IPS-18a (cell line): ENCODE data around the gene EPN1.

Experiments
- H3K27ac ChIP-seq: one replicate; pipeline ENCODE4 v1.5.1; 2013; ENCODE audit warnings: low read length
- H3K27me3 ChIP-seq: one replicate; pipeline ENCODE4 v1.6.1; 2013; ENCODE audit warnings: mild to moderate bottlenecking, low read length; ENCODE audit not compliant: control insufficient read depth, insufficient read depth
- H3K36me3 ChIP-seq: one replicate; pipeline ENCODE4 v1.6.1; 2013; ENCODE audit warnings: low read depth, low read length; ENCODE audit not compliant: control insufficient read depth
- H3K4me1 ChIP-seq: one replicate; pipeline ENCODE4 v1.6.1; 2013; ENCODE audit warnings: low read depth, low read length; ENCODE audit not compliant: control insufficient read depth
- H3K4me3 ChIP-seq: one replicate; pipeline ENCODE4 v1.5.1; 2013; ENCODE audit warnings: low read length
- H3K9ac ChIP-seq: one replicate; pipeline ENCODE4 v1.6.1; 2013; ENCODE audit warnings: mild to moderate bottlenecking, low read length, moderate library complexity
- H3K9me3 ChIP-seq: one replicate; pipeline ENCODE4 v1.6.1; 2013; ENCODE audit warnings: low read depth, low read length; ENCODE audit not compliant: control insufficient read depth

Gene EPN1

GRCh38 chr19:55641426-55642152 lies 33.4 kb upstream of the EPN1 start:
- no peaks in the 10 kb centered on the region for H3K27me3 ChIP-seq
- peaks cover 14% of the 10 kb centered on the region for H3K36me3 ChIP-seq
- H3K4me1 ChIP-seq, result peaks cover 7% of the 10 kb centered on the region
- peak overlapping the region; percentile 57 for H3K27ac ChIP-seq
- peak overlapping the region; percentile 88 for H3K4me3 ChIP-seq
- H3K9ac ChIP-seq, result peak overlapping the region; percentile 92
- H3K9me3 ChIP-seq, result no peaks in the 10 kb centered on the region

GRCh38 chr19:55642153-55643002 lies 32.6 kb upstream of the EPN1 start:
- no peaks in the 10 kb centered on the region for H3K9me3 ChIP-seq
- peaks cover 10% of the 10 kb centered on the region for H3K4me1 ChIP-seq
- no peaks in the 10 kb centered on the region for H3K27me3 ChIP-seq
- H3K4me3 ChIP-seq, result peak overlapping the region; percentile 88
- H3K9ac ChIP-seq, result peak overlapping the region; percentile 92
- H3K36me3 ChIP-seq, result peaks cover 14% of the 10 kb centered on the region
- no peak overlapping the region for H3K27ac ChIP-seq

GRCh38 chr19:55643003-55643886 lies 31.8 kb upstream of the EPN1 start, which contains the start of gene ZNF581:
Gene ZNF581 (plus strand): TSS chr19:55643649. CDS start chr19:55644572, 923 bp downstream.
- peak within 1 kb of the TSS; percentile 92 for H3K9ac ChIP-seq

GRCh38 chr19:55643887-55644176 lies 31.2 kb upstream of the EPN1 start:
- Histone ChIP-seq H3K4me1 (peaks cover 13% of the 10 kb centered on the region), H3K27ac (no peak overlapping the region)

More at GRCh38 chr19:55643003-55643886, 31.8 kb upstream of the EPN1 start, which contains the start of gene ZNF581:
- peaks cover 10% of the 10 kb centered on the region for H3K4me1 ChIP-seq
- H3K27ac ChIP-seq, result no peak within 1 kb of the TSS
- no peaks in the 10 kb centered on the region for H3K27me3 ChIP-seq
- peaks cover 14% of the 10 kb centered on the region for H3K36me3 ChIP-seq
- H3K9me3 ChIP-seq, result no peaks in the 10 kb centered on the region
- H3K4me3 ChIP-seq, result peak within 1 kb of the TSS; percentile 88

GRCh38 chr19:55644191-55644833 lies 30.7 kb upstream of the EPN1 start:
- Histone ChIP-seq H3K9me3 (no peaks in the 10 kb centered on the region), H3K27me3 (no peaks in the 10 kb centered on the region), H3K27ac (no peak overlapping the region), H3K36me3 (peaks cover 14% of the 10 kb centered on the region), H3K4me3 (peak overlapping the region; percentile 88), H3K4me1 (peaks cover 13% of the 10 kb centered on the region), H3K9ac (peak overlapping the region; percentile 92)

More at GRCh38 chr19:55643887-55644176, 31.2 kb upstream of the EPN1 start:
- Histone ChIP-seq H3K36me3 (peaks cover 14% of the 10 kb centered on the region), H3K9me3 (no peaks in the 10 kb centered on the region), H3K4me3 (peak overlapping the region; percentile 88), H3K27me3 (no peaks in the 10 kb centered on the region), H3K9ac (peak overlapping the region; percentile 92)

DNA sequence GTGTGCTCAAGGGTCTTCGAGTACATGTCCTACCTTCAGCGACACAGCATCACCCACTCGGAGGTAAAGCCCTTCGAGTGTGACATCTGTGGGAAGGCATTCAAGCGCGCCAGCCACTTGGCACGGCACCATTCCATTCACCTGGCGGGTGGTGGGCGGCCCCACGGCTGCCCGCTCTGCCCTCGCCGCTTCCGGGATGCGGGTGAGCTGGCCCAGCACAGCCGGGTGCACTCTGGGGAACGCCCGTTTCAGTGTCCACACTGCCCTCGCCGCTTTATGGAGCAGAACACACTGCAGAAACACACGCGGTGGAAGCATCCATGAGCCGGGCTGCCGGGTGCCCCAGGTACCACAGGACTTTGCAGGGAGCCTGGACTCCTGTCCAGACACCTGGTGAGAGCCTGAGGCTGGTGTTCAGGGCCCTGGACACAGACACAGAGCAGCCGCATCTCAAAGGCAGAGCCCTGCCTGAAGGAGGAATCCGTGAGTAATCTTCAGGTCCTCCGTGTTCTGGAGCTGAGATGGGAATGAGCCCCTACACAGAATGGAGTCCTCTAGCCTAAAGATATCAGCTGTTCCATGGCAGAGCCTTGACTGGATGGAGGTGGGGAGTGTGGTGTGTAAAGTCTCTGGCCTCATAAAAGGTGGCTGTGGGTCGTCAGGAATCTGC lies 30.0 kb upstream of the EPN1 start:
- H3K9me3 ChIP-seq, result no peaks in the 10 kb centered on the region
- no peaks in the 10 kb centered on the region for H3K27me3 ChIP-seq
- H3K36me3 ChIP-seq, result peaks cover 14% of the 10 kb centered on the region
- H3K4me1 ChIP-seq, result peaks cover 13% of the 10 kb centered on the region
- peak overlapping the region; percentile 88 for H3K4me3 ChIP-seq
- H3K9ac ChIP-seq, result no peak overlapping the region
- H3K27ac ChIP-seq, result no peak overlapping the region

- no peak overlapping the region for H3K27ac ChIP-seq
- no peak overlapping the region for H3K4me3 ChIP-seq
- peaks cover 14% of the 10 kb centered on the region for H3K36me3 ChIP-seq
- H3K9ac ChIP-seq, result no peak overlapping the region
- H3K9me3 ChIP-seq, result no peaks in the 10 kb centered on the region
- H3K27me3 ChIP-seq, result no peaks in the 10 kb centered on the region
- H3K4me1 ChIP-seq, result peaks cover 13% of the 10 kb centered on the region
These were observed 29.5 kb upstream of the EPN1 start for GRCh38 chr19:55645512-55645881.

- Histone ChIP-seq H3K9me3 (no peaks in the 10 kb centered on the region), H3K27ac (no peak overlapping the region), H3K27me3 (no peaks in the 10 kb centered on the region), H3K4me3 (peak overlapping the region; percentile 66), H3K9ac (peak overlapping the region; percentile 55), H3K36me3 (peaks cover 14% of the 10 kb centered on the region), H3K4me1 (peaks cover 13% of the 10 kb centered on the region)
These were observed 27.9 kb upstream of the EPN1 start for GRCh38 chr19:55646889-55647731.

- H3K9ac ChIP-seq, result peak within 1 kb of the TSS; percentile 55
- peaks cover 14% of the 10 kb centered on the region for H3K36me3 ChIP-seq
- peak within 1 kb of the TSS; percentile 66 for H3K4me3 ChIP-seq
- H3K4me1 ChIP-seq, result peaks cover 10% of the 10 kb centered on the region
- no peaks in the 10 kb centered on the region for H3K27me3 ChIP-seq
- H3K9me3 ChIP-seq, result no peaks in the 10 kb centered on the region
- H3K27ac ChIP-seq, result no peak within 1 kb of the TSS
These were observed 27.1 kb upstream of the EPN1 start, which contains the start of gene CCDC106 for GRCh38 chr19:55647732-55648584. Gene CCDC106 (plus strand): TSS chr19:55648212. CDS start chr19:55649047, 835 bp downstream.
